ENCODE data around the gene CCDC102B.

DNA sequence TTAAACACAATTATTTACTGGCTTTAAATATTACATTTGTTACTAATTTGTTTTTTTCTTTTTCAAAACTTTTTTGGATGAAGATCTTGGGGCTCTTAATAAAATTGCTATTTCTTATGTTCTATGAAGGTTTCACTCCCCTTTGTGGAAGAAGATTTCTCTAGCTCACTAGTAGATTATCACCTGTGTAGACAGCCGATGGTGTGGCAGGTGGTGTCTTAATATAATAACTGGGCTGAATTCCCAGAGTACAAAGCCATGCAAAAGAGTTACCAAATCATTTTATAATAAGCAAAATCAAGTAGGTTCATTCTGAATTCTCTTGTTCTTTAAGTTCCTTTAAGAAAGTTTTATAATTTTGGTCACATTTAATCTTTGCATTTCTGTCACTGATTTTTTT, 233.7 kb downstream of the CCDC102B start:
- no peak for TF ChIP-seq CTCF (IDR thresholded peaks at IDR 0.05; ENCODE audit: poor library complexity, severe bottlenecking)
- TF ChIP-seq EP300 (conservative IDR thresholded peaks at IDR 0.05; ENCODE audit: poor library complexity, severe bottlenecking): no peak
- TF ChIP-seq POLR2AphosphoS5 (IDR thresholded peaks at IDR 0.05): no peak

Data from neural cell (in vitro differentiated cells).